Liver (tissue), 9 donors: ENCODE results near the gene ARHGDIB. TPM values are rescaled to one million over a fixed set of nuclear protein-coding genes. Genes with fewer than 3 reads are reported as not detected.

Experiments used
- DNase-seq: peaks from one replicate; pipeline ENCODE4 v3.0.0-alpha.2; 2017; ENCODE audit warnings: low spot score
- H3K27ac ChIP-seq, 2 donors: one replicate each; pipeline ENCODE4 v1.7.0; 2013; ENCODE audit warnings: inconsistent platforms in 2 of 2, low read length in 2 of 2, control low read depth in 1 of 2, low read depth in 1 of 2, mild to moderate bottlenecking in 1 of 2
- H3K27me3 ChIP-seq, 4 donors: one replicate each; pipeline versions ENCODE4 v1.6.1 to v1.7.0; 2013; ENCODE audit warnings: low read length in 3 of 4, inconsistent platforms in 1 of 4, mild to moderate bottlenecking in 1 of 4, moderate library complexity in 1 of 4; ENCODE audit not compliant: control insufficient read depth in 4 of 4, insufficient read depth in 4 of 4
- H3K36me3 ChIP-seq, 4 donors: one replicate each; pipeline versions ENCODE4 v1.6.1 to v1.7.0; 2013; ENCODE audit warnings: low read length in 3 of 4, mild to moderate bottlenecking in 3 of 4, low read depth in 1 of 4, moderate library complexity in 1 of 4; ENCODE audit not compliant: control insufficient read depth in 4 of 4, insufficient read depth in 3 of 4
- H3K4me1 ChIP-seq, 4 donors: one replicate each; pipeline versions ENCODE4 v1.6.1 to v1.7.0; 2013; ENCODE audit warnings: low read length in 3 of 4, mild to moderate bottlenecking in 3 of 4, moderate library complexity in 1 of 4; ENCODE audit not compliant: control insufficient read depth in 4 of 4, insufficient read depth in 4 of 4
- H3K4me3 ChIP-seq, 3 donors: one replicate each; pipeline versions ENCODE4 v1.6.1 to v1.7.0; 2013; ENCODE audit warnings: low read length in 3 of 3, control low read depth in 1 of 3, low read depth in 1 of 3, mild to moderate bottlenecking in 1 of 3
- H3K9ac ChIP-seq, 2 donors: one replicate each; pipeline ENCODE4 v1.7.0; 2013; ENCODE audit warnings: low read length in 2 of 2, mild to moderate bottlenecking in 2 of 2, moderate library complexity in 2 of 2, control low read depth in 1 of 2, low read depth in 1 of 2
- H3K9me3 ChIP-seq, 4 donors: one replicate each; pipeline versions ENCODE4 v1.6.1 to v1.7.0; 2013; ENCODE audit warnings: low read length in 3 of 4; ENCODE audit not compliant: control insufficient read depth in 4 of 4
- ATF3 ChIP-seq: IDR thresholded peaks from 2 replicates; pipeline ENCODE4 v1.6.1; 2016; ENCODE audit warnings: antibody characterized with exemption
- EGR1 ChIP-seq, 2 donors: IDR thresholded peaks; 2 replicates each; pipeline ENCODE4 v1.6.1; 2016 to 2018; ENCODE audit warnings: antibody characterized with exemption in 2 of 2, low read depth in 2 of 2
- FOXA2 ChIP-seq: IDR thresholded peaks from 2 replicates; pipeline ENCODE4 v1.6.1; 2016; ENCODE audit warnings: antibody characterized with exemption
- NR2F2 ChIP-seq: IDR thresholded peaks from 2 replicates; pipeline ENCODE4 v1.6.1; 2016; ENCODE audit warnings: antibody characterized with exemption
- TAF1 ChIP-seq: conservative IDR thresholded peaks from 2 replicates; pipeline ENCODE4 v1.6.1; 2016; ENCODE audit warnings: antibody characterized with exemption, mild to moderate bottlenecking
- YY1 ChIP-seq: IDR thresholded peaks from 2 replicates; pipeline ENCODE4 v1.6.1; 2016; ENCODE audit warnings: antibody characterized with exemption, mild to moderate bottlenecking
- WGBS: extraction: QIAGEN DNeasy Blood & Tissue Kit; methylation state at CpG from one replicate; pipeline ENCODE4 v1.1.7; 2013; 5-methylcytosine and 5-hydroxymethylcytosine counted together
- polyA plus RNA-seq, 2 donors: library from polyadenylated mRNA; stranded (reverse) in 1 of 2; unstranded in 1 of 2; fragments of 200-250 nt in 1 of 2; fragments of >200 nt in 1 of 2; fragmentation: Nextera tagmentation in 1 of 2; extraction: Ambion mirVana in 1 of 2; gene quantifications; one replicate each; pipeline versions ENCODE4 v1.2.1 to v1.2.3, GENCODE V29; 2013 to 2015
- total RNA-seq, 2 donors: library from RNA; depleted of rRNA; stranded (reverse); fragments of >200 nt; gene quantifications; one replicate each; pipeline ENCODE4 v1.2.3, GENCODE V29; 2014
- TF ChIP-seq, protein P1 (sequence below): IDR thresholded peaks from 2 replicates; pipeline ENCODE4 v1.6.1; 2016; ENCODE audit warnings: antibody characterized with exemption, mild to moderate bottlenecking
- TF ChIP-seq, protein P2 (sequence below): fragments of 150-350 bp; IDR thresholded peaks from 2 replicates; pipeline ENCODE4 v1.5.1; 2017; ENCODE audit warnings: improper control_type of control experiment, low read depth, low read length; ENCODE audit not compliant: missing input control
- TF ChIP-seq, protein P3 (sequence below): IDR thresholded peaks from 2 replicates; pipeline ENCODE4 v1.6.1; 2016; ENCODE audit warnings: antibody characterized with exemption
- TF ChIP-seq, protein P4 (sequence below): IDR thresholded peaks from 2 replicates; pipeline ENCODE4 v1.6.1; 2016; ENCODE audit warnings: antibody characterized with exemption
- donor health status: healthy.
- donor health status: healthy.
- donor health status: healthy.
- donor health status: healthy.
- donor health status: healthy.

The ARHGDIB gene
- total and polyA plus RNA-seq, 4 donors, result 36.3 to 66.9 (median 47.5) TPM

- TF ChIP-seq TAF1 (no peak), EGR1 (IDR thresholded peaks at IDR 0.05; ENCODE audit: low read depth in 2 of 2) (no peak), ATF3 (no peak)
These were observed 51.1 kb downstream of the ARHGDIB start (continued) for GRCh38 chr12:14910090-14910915.

DNA sequence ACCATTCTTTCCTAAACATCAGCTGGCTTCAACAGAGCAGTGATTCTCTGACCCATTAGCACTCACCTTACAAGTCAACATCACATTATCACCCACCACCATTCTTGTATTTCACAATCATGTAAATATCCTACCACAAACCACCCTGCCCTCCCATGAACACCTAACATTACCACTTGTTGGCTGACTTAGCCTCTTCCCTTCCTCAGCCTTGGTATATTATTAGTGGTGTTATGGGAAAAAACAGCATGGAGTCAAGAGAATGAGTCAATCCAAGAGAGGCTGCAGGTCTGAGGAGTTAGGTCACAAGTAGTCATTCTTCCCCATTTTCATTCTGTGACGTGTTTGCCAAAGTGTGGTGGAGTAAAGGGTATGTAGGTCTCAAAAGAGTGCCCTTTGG, 53.4 kb downstream of the ARHGDIB start:
- DNase-seq, result no peak
- Histone ChIP-seq H3K27ac (no peak overlapping the region), H3K27me3 (no peaks in the 10 kb centered on the region), H3K36me3 (no peaks in the 10 kb centered on the region), H3K4me3 (no peak overlapping the region), H3K9ac (no peak overlapping the region), H3K4me1 (no peaks in the 10 kb centered on the region), H3K9me3 (peaks cover 0 to 1% (median 0%) of the 10 kb centered on the region in 4 donors)
- TF ChIP-seq, protein P1, sequence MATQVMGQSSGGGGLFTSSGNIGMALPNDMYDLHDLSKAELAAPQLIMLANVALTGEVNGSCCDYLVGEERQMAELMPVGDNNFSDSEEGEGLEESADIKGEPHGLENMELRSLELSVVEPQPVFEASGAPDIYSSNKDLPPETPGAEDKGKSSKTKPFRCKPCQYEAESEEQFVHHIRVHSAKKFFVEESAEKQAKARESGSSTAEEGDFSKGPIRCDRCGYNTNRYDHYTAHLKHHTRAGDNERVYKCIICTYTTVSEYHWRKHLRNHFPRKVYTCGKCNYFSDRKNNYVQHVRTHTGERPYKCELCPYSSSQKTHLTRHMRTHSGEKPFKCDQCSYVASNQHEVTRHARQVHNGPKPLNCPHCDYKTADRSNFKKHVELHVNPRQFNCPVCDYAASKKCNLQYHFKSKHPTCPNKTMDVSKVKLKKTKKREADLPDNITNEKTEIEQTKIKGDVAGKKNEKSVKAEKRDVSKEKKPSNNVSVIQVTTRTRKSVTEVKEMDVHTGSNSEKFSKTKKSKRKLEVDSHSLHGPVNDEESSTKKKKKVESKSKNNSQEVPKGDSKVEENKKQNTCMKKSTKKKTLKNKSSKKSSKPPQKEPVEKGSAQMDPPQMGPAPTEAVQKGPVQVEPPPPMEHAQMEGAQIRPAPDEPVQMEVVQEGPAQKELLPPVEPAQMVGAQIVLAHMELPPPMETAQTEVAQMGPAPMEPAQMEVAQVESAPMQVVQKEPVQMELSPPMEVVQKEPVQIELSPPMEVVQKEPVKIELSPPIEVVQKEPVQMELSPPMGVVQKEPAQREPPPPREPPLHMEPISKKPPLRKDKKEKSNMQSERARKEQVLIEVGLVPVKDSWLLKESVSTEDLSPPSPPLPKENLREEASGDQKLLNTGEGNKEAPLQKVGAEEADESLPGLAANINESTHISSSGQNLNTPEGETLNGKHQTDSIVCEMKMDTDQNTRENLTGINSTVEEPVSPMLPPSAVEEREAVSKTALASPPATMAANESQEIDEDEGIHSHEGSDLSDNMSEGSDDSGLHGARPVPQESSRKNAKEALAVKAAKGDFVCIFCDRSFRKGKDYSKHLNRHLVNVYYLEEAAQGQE, result no peak
- TF ChIP-seq FOXA2 (no peak), TAF1 (no peak), NR2F2 (no peak), ATF3 (no peak)
- TF ChIP-seq, protein P2, sequence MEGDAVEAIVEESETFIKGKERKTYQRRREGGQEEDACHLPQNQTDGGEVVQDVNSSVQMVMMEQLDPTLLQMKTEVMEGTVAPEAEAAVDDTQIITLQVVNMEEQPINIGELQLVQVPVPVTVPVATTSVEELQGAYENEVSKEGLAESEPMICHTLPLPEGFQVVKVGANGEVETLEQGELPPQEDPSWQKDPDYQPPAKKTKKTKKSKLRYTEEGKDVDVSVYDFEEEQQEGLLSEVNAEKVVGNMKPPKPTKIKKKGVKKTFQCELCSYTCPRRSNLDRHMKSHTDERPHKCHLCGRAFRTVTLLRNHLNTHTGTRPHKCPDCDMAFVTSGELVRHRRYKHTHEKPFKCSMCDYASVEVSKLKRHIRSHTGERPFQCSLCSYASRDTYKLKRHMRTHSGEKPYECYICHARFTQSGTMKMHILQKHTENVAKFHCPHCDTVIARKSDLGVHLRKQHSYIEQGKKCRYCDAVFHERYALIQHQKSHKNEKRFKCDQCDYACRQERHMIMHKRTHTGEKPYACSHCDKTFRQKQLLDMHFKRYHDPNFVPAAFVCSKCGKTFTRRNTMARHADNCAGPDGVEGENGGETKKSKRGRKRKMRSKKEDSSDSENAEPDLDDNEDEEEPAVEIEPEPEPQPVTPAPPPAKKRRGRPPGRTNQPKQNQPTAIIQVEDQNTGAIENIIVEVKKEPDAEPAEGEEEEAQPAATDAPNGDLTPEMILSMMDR, result no peak
- TF ChIP-seq, protein P3, sequence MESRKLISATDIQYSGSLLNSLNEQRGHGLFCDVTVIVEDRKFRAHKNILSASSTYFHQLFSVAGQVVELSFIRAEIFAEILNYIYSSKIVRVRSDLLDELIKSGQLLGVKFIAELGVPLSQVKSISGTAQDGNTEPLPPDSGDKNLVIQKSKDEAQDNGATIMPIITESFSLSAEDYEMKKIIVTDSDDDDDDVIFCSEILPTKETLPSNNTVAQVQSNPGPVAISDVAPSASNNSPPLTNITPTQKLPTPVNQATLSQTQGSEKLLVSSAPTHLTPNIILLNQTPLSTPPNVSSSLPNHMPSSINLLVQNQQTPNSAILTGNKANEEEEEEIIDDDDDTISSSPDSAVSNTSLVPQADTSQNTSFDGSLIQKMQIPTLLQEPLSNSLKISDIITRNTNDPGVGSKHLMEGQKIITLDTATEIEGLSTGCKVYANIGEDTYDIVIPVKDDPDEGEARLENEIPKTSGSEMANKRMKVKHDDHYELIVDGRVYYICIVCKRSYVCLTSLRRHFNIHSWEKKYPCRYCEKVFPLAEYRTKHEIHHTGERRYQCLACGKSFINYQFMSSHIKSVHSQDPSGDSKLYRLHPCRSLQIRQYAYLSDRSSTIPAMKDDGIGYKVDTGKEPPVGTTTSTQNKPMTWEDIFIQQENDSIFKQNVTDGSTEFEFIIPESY, result no peak
- TF ChIP-seq, protein P4, sequence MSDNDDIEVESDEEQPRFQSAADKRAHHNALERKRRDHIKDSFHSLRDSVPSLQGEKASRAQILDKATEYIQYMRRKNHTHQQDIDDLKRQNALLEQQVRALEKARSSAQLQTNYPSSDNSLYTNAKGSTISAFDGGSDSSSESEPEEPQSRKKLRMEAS, result no peak
- 95% methylated on average over 1 of the region's 1 CpG for WGBS

DNA sequence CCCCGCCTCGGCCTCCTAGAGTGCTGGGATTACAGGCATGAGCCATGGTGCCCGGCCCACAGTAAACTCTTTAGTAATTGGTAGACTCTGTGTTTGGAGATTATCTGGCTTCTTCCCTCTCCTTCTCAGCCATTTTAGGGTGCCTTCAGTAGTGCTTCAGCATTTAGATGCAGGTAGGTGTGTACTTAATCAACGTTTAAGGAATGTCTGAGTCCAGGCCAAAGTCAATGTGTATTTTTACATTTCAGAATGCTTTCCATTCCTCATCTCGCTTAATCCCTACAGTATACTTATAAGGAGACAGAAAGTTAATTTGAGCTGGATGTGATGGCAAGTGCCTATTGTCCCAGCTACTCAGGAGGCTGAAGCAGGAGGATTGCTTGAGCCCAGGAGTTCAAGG, 55.3 kb downstream of the ARHGDIB start:
- Histone ChIP-seq H3K27ac (no peak overlapping the region), H3K4me1 (no peaks in the 10 kb centered on the region)

More for the DNA sequence above, 55.3 kb downstream of the ARHGDIB start:
- Histone ChIP-seq H3K27me3 (no peaks in the 10 kb centered on the region), H3K9ac (no peak overlapping the region), H3K4me3 (no peak overlapping the region), H3K9me3 (peaks cover 0 to 1% (median 0%) of the 10 kb centered on the region in 4 donors), H3K36me3 (no peaks in the 10 kb centered on the region)
- DNase-seq, result no peak
- no peak for TF ChIP-seq TAF1
- no peak for TF ChIP-seq EGR1 (IDR thresholded peaks at IDR 0.05; ENCODE audit: low read depth in 2 of 2)
- TF ChIP-seq YY1, result no peak
- WGBS, result 87% methylated on average over 5 of the region's 5 CpGs
